ENCODE measurements around the gene OR1F1.

DNA sequence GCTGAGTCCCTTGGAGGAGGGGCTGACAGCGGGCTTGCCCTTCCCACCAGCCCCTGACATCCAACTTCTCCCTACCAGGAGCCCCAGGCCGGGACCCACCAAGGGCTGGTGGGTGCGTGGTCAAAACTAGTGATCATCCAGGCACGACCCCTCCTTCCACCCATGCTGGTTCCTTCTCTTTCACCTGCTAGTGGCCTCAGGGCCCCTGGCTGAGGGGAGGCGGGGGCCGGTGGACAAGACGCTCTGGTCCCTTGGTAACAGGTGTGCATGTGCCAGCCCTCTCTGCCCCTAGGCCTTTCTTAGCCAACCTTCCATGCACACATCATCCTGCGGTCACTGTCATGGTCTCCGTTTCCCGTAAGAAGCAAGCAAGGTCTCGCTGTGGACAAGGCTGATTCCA lies 44.8 kb upstream of the OR1F1 start:
- TF ChIP-seq GATA2 (IDR thresholded peaks at IDR 0.05; ENCODE audit: low read depth, low read length) (no peak), GATA3 (IDR thresholded peaks at IDR 0.05; ENCODE audit: low read depth, low read length) (no peak)

Measured in SH-SY5Y (cell line).